SW 1271 (cell line): ENCODE measurements around the gene RNH1.

Experiments used
- DNase-seq, 2 experiments: peaks; one replicate each; lab custom pipeline; 2025; lab: John Stamatoyannopoulos, UW

RNH1 gene

GRCh38 chr11:506995-507726, at the start of gene RNH1:
Gene RNH1, minus strand, starts transcription at chr11:507242. Its CDS starts 5,080 bp downstream, at chr11:502162.
- peak; percentile 77 to 88 for DNase-seq

DNA sequence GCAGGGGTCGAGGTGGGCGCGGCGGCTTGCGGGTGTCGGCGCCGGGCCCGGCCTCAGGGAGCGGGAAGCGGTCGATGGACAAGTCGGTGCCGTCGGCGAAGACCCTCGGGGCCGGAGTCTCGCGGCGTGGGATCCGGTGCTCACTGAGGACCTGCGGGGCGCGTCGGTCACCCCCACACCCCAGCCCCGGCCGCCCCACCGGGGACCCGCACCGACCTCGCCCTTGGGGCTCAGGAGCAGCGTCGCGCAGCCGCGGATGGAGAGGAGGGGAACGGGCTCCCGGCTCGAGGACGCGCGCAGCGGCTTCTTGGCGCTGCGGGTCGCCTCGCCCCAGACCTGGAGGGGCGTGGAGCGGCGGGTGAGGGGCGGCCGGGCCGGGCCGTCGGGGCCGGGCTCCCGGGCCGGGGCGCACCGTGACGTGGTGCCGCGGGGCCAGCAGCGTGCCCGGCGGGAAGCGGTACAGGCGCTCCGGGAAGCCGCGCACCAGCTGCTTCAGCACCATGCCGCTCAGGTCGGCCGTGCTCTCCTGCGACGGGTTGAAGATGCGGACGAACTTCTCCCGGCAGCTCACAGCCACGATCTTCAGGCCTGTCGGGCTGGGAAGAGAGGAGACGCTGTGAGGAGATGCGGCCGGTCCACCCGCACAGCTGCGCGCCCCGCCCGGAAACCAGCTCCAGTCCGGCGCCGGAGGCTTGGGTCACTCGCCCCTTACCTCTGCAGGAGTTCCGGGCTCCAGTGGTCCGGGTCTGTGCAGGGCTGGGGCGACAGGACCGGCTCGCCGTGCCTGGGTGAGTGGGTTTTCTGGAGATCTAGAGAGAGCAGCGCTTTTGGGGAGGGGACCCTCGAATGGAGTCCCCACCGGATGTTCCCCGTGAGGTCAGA, 49.0 kb upstream of the RNH1 start:
- no peak for DNase-seq

DNA sequence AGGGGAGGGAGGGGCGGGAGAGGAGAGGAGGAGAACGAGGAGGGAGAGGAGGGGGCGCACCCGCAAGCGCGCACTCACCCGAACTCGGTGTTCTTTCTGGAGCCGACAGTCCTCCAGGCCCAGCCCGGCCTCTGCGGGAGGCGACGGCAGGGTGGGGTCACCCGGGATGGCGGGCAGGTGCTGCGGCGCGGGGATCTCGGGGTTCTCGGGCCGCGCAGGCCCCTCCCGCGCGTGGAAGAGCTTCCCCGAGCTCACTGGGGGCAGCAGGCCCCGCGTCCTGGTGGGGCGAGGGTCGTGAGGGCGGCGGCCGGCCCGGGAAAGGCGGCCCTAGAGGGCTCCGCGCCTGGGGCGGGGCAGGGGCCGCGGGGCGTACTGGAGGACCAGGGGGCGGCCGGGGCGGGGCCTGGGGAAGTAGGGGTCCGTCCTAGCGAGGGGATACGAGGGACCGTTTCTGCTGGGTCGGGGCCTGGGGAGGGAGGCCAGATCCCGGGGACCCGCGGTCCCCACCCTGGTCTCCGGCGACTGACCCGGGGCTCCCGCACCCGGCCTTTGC, 48.3 kb upstream of the RNH1 start:
- DNase-seq: no peak

DNA sequence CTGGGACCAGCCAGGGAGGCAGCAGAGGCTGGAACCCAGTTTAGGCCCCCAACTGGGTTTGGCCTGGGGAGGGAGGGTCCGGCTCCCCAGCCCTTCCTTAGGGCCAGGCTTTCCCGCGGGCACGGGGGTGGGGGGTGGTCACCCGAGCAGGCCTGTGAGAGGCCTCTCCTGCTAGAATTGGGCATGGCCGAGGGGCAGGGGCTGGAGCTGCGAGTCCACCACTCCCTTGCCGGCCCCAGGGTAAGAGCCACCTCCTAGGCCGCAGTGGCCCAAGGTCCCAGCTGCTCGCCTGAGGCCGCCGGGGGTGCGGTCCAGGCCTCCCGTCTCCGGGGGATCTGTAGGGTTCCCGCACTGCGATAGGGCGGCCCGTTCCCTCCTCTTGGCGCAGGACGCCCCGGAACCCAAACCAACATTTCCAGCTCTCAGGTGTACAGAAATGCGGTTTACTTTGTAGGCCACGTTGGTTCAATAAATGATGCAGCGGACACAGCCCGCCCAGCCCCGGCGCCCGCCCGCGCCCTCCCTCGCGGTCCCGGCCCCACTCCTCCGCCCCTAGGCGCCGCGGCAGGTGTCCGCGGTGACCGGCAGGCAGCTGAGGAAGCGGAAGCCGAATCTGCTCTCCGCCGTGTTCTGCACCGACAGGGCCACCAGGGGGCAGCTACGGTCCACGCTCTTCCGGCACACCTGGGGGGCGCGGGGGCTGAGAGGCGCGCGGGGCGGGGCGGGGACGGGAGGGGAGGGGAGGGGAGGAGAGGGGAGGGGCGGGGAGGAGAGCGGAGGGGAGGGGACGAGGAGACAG, 47.6 kb upstream of the RNH1 start:
- peak in 1 of 2 experiments; percentile 51 for DNase-seq

DNA sequence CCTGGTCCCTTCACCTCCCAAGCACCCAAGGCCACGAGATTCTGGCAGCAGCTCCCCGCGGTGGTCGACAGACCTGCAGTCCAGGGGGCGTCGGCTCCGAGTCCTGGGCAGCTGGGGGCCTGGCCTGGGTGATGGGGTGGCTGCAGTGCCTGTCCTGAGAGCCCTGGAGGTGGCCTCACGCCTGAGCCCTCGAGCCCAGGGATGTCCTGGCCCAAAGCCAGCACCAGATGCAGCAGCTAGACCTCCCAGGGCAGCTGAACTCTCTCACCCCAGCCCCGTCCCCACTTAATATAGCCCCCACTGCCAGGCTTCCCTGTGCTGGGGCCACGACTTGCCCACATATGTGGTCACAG, 46.9 kb upstream of the RNH1 start:
- DNase-seq: no peak

GRCh38 chr11:553083-553987, 46.3 kb upstream of the RNH1 start:
- DNase-seq: no peak

DNA sequence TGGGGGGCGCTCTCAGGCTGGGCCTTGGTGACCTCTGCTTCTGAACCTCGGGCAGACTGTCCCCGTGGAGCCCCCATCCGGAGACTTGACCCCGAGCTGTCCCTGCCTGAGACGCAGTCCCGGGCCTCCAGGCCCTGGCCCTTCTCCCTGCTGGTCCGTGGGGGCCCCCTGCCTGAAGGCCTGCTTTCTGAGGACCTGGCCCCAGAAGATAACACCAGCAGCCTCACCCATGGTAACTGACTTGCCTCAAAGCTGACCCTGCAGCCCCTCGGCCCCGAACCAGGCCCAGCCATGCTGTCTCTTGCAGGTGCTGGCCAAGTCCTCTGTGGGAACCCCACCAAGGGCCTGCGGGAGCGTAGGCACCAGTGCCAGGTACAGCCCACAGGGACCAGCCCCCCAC, 44.6 kb upstream of the RNH1 start:
- no peak for DNase-seq

DNA sequence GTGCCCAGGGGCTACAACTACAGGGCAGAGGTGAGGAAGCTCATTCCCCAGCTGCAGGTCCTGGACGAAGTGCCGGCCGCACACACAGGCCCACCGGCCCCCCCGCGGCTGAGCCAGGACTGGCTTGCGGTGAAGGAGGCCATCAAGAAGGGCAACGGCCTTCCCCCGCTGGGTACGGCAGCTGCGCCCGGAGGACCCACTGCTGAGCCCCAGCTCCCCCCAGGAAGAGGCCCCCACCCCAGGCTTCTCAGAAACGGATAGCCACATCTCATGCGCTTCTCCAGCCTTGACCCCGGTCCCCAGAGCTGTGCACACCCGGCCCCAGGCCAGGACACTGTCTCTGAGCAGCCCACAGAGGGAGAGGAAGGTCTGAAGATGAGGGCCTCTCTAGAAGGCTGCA, 44.1 kb upstream of the RNH1 start:
- DNase-seq: no peak

DNA sequence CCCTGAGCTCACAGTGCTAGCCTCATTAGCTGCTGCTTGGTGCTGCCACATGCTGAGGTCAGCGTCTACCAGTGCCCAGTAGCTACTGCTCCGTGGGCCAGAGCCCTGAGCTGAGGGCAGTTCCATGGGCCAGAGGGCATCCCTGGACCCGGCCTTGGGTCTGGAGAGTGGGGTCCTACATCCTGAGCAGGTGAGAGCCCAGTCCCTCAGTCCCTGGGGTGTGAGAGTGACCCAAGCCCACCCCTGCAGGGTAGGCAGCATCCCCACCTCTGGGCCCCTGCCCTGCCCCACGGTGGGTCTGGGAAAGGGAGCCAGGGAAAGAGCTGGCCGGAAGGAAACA, 43.7 kb upstream of the RNH1 start:
- DNase-seq: no peak

DNA sequence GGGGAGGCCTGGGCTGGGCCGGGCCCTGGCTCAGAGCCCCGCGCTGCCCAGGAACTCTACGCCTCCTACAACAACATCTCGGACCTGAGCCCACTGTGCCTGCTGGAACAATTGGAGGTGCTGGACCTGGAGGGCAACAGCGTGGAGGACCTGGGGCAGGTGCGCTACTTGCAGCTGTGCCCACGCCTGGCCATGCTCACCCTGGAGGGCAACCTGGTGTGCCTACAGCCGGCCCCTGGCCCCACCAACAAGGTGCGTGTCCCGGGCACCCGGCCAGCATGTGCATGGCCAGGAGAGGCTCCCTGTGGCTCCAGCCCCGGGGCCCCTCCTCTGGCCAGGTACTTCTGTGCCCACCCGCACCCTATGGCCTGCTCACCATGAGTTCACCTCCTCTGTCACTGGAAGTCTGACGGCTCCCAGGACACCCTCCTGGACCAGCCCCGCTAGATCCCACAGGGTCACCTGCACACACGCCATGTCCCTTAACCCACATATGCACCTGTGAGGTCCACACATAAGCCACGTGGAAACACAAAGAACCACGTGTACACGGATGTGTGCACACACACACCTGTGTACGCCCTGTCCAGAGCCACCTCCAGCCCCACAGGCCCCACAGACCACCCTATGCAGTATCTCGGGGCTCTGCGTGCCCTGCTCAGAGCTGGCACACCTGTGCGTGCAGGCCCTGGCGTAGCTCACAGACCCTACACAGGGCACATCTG, 43.1 kb upstream of the RNH1 start:
- no peak for DNase-seq

- no peak for DNase-seq
Measured at GRCh38 chr11:548700-549603, 41.9 kb upstream of the RNH1 start.

- DNase-seq: no peak
Measured at GRCh38 chr11:545171-545570, 38.1 kb upstream of the RNH1 start.

- DNase-seq: no peak
Measured at GRCh38 chr11:544817-545166, 37.8 kb upstream of the RNH1 start.

DNA sequence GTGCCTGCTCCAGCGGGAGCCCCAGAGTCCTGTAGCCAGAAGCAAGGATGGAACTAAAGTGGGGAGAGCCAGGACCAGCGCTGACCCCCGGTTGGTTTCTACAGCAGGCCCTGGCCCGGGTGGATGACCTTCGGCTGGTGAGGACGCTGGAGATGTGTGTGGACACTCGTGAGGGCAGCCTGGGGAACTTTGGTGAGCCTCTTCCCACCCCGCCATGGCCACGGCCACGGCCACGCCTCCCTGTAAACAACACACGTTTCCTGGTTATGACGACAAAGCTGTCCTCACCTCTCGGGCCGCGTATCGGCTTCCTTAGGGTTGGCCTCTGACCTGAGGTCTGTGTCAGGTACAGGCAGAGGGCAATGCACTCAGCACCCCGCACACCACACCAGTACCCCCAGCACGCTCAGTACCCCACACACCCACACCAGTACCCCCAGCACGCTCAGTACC, 34.4 kb upstream of the RNH1 start:
- DNase-seq: no peak

DNA sequence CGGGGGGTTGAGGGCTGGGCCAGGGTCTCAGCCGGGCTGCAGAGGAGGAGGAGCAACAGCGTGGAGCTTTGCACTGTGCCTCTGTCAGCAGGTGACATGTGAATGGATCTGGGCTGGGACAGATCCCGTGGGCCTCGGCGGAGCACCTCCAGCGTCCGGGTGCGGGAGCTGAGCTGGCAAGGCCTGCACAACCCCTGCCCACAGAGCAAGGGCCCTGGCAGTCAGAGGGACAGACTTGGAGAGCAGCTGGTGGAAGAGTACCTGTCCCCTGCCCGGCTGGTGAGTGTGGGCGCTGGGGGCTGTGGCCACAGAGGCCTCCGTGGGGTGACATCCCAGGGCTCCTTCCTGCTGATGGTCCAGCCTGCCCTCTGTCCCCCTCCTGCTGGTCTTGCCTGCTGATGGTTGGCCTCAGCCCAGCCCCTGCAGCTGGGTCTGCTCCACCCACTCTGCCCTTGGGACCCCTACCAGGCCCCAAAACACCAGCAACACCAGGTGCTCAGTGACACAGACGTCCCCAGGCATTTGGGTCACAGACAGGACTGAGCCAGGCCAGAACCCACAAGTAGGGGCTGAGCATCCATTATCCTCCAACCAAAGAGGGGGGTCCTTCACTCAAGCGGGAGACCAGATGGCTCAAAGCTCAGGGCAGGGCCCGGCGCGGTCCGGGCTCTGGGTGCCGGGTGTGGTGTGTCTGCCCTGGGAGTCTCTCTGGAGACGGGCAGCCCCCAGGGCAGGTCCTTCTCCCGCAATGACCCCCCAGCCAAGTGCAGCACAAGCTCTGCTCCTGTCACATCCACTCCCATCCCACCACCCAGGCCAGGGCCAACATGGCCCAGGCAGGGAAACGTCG, 33.8 kb upstream of the RNH1 start:
- DNase-seq: no peak

DNA sequence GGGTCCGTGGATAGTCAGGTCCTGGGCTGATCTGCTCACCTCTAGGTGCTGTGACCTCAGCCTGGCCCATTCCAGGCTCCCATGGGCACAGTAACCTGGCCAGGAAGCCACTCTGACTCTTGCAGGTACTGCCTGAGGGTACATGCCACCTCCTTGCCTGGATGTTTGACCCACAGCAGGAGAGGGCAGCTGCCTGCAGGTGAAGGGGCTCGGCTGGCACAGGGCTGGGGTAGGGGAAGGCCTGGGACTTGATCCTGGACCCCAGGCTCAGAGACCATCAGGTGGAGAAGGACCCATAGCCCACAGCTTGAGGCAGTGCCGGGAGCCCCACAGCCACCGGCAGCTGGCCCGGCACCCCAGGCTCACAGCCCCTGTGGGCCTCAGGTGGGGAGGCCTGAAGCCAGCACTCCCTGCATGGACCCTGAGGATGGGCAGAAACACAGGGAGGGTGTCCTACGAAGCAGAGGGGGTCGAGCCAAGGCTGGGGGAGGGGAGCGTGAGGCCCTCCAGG, 33.0 kb upstream of the RNH1 start:
- DNase-seq: no peak

- no peak for DNase-seq
Measured at GRCh38 chr11:538431-539051, 31.5 kb upstream of the RNH1 start.
